Erythroblast (primary cell): ENCODE measurements around the gene SLC35B4.

ENCODE experiments used
- GATA1 ChIP-seq: IDR thresholded peaks from 2 replicates; pipeline ENCODE4 v1.6.1; 2011; ENCODE audit warnings: low read depth, mild to moderate bottlenecking, control low read depth, low read length, moderate library complexity
- POLR2A ChIP-seq: IDR thresholded peaks from 2 replicates; pipeline ENCODE4 v1.6.1; 2011; ENCODE audit warnings: mild to moderate bottlenecking, low read length

DNA sequence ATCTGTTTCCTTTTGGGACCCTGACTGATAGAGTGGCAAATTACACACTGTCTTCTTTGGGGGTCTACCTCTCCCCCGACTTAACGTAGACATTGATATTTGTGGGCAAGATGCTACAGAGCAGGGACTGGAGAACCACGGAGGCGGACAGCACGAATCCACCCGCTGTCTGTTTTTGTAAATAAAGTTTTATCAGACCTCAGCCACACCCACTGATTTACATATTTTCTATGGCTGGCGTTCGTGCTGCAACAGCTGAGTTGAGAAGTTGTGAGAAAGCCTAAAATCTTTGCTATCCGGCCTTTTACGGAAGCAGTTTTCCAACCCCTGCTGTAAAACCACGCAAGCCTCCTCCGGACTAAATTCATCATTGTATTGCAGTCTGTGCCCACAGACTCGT lies 17.2 kb upstream of the SLC35B4 start:
- no peak for TF ChIP-seq POLR2A
- TF ChIP-seq GATA1: no peak
